ENCODE measurements around the gene OGDHL.
A peak's percentile ranks its signal among the peaks of the same experiment; 100 is the strongest.

OGDHL gene

GRCh38 chr10:49761789-49762565 is at the start of gene OGDHL:
OGDHL (minus strand) TSS chr10:49762323; CDS start chr10:49758592, 3,731 bp downstream.
- H3K27ac ChIP-seq: peak within 1 kb of the TSS; percentile 88
- 0 out of 2 replicates have a peak, but pooled peaks have one; percentile 1 for TF ChIP-seq CTCF (conservative IDR thresholded peaks at IDR 0.05)

- TF ChIP-seq CTCF (conservative IDR thresholded peaks at IDR 0.05): no peak
- no peak overlapping the region for H3K27ac ChIP-seq
Observed at GRCh38 chr10:49803988-49804387, 41.9 kb upstream of the OGDHL start.

GRCh38 chr10:49798275-49798674 is 36.2 kb upstream of the OGDHL start:
- no peak for TF ChIP-seq CTCF (conservative IDR thresholded peaks at IDR 0.05)
- no peak overlapping the region for H3K27ac ChIP-seq

- no peak for TF ChIP-seq CTCF (conservative IDR thresholded peaks at IDR 0.05)
- peak overlapping the region; percentile 66 for H3K27ac ChIP-seq
Observed at GRCh38 chr10:49791100-49791499, 29.0 kb upstream of the OGDHL start.

- TF ChIP-seq CTCF (conservative IDR thresholded peaks at IDR 0.05): no peak
- no peak overlapping the region for H3K27ac ChIP-seq
Observed at GRCh38 chr10:49784681-49785080, 22.6 kb upstream of the OGDHL start.

GRCh38 chr10:49783645-49784044 is 21.5 kb upstream of the OGDHL start:
- no peak overlapping the region for H3K27ac ChIP-seq
- TF ChIP-seq CTCF (conservative IDR thresholded peaks at IDR 0.05): peak; percentile 26; the same call in 1 of the 2 replicates

- TF ChIP-seq CTCF (conservative IDR thresholded peaks at IDR 0.05): no peak
- H3K27ac ChIP-seq: no peak overlapping the region
Observed at GRCh38 chr10:49781247-49781646, 19.1 kb upstream of the OGDHL start.

Data from VCaP (cell line).